Adipose tissue (tissue), 3 donors: ENCODE data around the gene PRKAG3. TPM values are rescaled to one million over a fixed set of nuclear protein-coding genes. Genes with fewer than 3 reads are reported as not detected.

Experiments
- H3K27ac ChIP-seq: one replicate; pipeline ENCODE4 v1.5.1; 2013; ENCODE audit warnings: low read depth, low read length
- WGBS, 3 donors: extraction: QIAGEN DNeasy Blood & Tissue Kit; methylation state at CpG; one replicate each; pipeline ENCODE4 v1.1.7; 2013; 5-methylcytosine and 5-hydroxymethylcytosine counted together
- polyA plus RNA-seq, 3 donors: library from polyadenylated mRNA; stranded (reverse); fragments of 200-250 nt; gene quantifications; one replicate each; pipeline ENCODE4 v1.2.3, GENCODE V29; 2013
- donor health status: healthy with polysubstance abuse.
- donor health status: Bipolar disorder and iron deficiency.
- donor health status: healthy.

PRKAG3 gene
- polyA plus RNA-seq, 3 donors, result 0.06 TPM; not detected in 2

GRCh38 chr2:218867900-218868299 lies 36.3 kb upstream of the PRKAG3 start:
- no peak overlapping the region for H3K27ac ChIP-seq
- WGBS, 3 donors, result 36 to 57% (median 39%) methylated on average over 6 of the region's 6 CpGs

DNA sequence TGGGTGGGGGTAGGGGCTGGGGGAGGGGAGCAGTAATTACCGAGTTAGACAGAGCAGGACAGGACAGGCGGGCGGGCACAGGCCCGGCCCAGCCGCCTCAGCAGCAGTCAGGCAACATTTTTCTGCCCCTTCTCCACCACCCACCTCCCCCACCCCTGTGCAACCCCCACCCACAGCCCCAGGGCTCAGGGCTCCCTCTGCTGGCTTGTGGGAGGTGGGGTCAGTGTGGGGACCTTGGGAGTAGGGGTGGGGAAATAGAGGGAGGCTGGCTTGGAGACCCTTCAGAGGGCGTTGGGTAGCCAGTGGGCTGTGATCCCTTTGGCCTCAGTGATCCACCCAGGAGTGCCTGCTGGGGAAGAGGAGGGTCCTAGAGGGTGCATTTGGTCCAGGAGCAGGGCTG lies 34.4 kb upstream of the PRKAG3 start:
- WGBS, 3 donors, result 71 to 74% (median 74%) methylated on average over 5 to 6 of the region's 6 CpGs
- H3K27ac ChIP-seq, result no peak overlapping the region

DNA sequence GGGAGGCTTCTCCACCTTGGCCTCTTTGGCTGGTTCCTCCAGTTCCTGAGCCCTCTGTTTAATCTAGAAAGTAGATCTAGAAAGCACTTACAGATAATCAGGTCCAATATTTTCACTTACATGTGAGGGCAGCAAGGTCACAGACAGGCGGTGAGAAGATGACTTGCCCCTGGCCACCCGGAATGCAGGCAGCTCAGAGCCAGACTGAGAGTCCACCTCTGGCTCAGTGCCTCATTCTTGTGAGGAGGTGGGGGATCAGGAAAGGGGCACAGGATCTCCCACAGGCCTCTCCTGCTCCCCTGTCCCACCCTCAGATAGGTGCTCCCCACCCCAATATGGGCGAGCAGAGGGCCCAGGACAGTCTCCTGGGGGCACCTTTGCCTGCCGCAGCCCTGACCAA lies 33.8 kb upstream of the PRKAG3 start:
- H3K27ac ChIP-seq, result no peak overlapping the region
- 70 to 85% (median 83%) methylated on average over 4 of the region's 4 CpGs for WGBS, 3 donors

GRCh38 chr2:218863021-218863520 lies 31.5 kb upstream of the PRKAG3 start:
- H3K27ac ChIP-seq, result no peak overlapping the region
- 70 to 79% (median 75%) methylated on average over 3 of the region's 3 CpGs for WGBS, 3 donors

GRCh38 chr2:218861645-218862318 lies 30.2 kb upstream of the PRKAG3 start:
- 57 to 77% (median 72%) methylated on average over 7 of the region's 7 CpGs for WGBS, 3 donors
- no peak overlapping the region for H3K27ac ChIP-seq

GRCh38 chr2:218860950-218861381 lies 29.4 kb upstream of the PRKAG3 start:
- H3K27ac ChIP-seq, result no peak overlapping the region
- WGBS, 3 donors, result 2 to 5% (median 3%) methylated on average over 21 of the region's 21 CpGs

DNA sequence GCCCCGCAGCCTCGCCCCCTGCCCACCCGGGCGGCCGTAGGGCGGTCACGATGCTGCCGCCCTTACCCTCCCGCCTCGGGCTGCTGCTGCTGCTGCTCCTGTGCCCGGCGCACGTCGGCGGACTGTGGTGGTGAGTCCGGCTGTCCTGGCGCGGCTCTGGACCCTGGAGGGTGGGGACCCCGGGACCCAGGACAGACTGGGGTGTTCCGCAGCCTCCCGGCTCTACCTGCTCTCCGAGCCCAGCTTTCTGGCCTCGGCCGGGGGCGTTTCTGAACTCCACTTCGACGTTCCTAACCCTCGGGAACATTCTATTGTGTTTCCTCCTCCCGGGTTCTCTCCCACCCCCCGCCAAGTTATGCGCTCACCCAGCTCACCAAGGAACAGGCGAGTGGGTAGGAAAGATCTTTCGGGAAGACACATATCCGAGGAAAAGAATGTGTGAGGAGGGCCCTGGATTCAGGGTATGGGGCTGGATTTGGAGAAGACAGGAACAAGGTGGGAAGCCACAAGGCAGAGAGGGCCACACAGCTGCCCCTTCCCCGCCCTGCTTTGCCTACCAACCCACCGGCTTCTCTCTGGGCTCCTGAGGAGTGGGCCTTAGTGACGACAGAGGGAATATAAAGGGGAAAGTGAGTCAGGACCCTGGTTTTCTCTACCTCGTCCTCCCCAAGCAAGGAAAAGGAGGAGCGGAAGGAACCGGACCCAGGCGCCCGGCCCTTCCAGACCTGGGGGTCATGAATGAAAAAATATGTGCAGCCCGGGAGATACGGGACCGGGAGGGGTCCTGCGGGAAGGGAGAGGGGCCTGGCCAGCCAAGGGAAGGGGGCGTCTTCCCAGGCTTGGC lies 28.6 kb upstream of the PRKAG3 start:
- H3K27ac ChIP-seq, result no peak overlapping the region
- WGBS, 3 donors, result 4 to 5% (median 4%) methylated on average over 42 to 47 of the region's 47 CpGs

GRCh38 chr2:218859556-218859987 lies 28.0 kb upstream of the PRKAG3 start, which contains the start of gene WNT6:
Gene WNT6, plus strand, starts transcription at chr2:218859805. Its CDS starts 233 bp downstream, at chr2:218860038.
- no peak within 1 kb of the TSS for H3K27ac ChIP-seq
- 0% methylated on average over 11 to 64 of the region's 64 CpGs for WGBS, 3 donors

DNA sequence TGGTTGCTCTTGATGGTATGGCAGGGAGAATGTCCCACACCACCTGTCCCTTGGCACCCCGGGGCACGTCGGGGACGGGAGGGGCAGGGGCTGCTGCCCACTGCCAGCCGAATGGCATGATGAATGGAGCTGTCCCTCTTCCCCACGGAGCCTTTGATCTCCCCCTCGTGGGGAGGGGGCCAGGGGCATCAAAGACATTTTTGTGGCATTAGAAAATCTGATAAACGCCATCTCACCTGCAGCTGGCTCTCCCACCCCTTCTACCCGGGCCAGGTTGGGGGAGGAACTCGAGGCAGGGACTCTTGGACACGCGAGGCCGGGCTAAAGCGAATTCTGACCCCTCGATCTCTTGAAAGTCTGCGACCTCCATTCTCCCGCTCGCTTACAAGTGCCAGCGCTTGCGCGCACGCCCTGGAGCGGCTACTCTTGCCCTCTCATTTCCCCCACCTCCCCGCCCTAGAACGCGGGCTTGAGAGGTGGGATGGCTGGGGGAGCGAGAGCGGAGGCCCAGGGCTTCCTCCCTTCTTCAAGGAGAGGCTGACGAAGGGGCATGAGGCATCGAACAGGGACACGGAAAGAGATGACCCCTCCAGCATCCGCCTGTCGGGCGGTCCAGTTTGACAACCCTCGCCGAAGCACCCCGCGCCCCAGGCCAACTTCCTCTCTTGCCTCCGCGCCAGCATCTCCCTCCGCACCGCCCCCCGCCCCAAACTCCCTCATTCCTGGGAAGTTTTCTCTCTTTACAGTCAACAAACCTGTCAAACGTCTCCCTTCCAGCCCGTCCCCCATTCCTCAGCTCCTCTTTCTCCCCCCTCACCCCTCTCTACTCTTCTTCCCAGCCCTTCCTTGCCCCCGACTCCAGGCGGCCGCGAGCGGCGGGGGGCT lies 27.3 kb upstream of the PRKAG3 start:
- WGBS, 3 donors, result 2 to 9% (median 8%) methylated on average over 48 to 51 of the region's 51 CpGs
- H3K27ac ChIP-seq, result no peak overlapping the region

DNA sequence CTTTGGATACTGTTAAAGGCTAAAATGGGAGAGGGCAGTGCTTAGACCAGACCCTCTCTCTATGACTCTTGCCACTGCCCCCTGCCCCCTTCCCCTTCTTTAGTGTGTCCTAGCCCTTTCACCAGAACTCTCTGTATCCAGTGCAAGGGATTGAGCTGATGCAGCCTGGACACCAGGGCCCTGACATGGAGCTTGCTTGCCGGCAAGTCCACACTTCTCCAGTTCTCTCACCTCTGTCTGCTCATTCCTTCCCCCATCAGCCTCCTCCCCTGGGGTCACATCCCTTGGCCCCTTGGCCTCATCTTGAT lies 26.5 kb upstream of the PRKAG3 start:
- WGBS, 3 donors, result 14 to 27% (median 21%) methylated on average over 1 of the region's 1 CpG
- H3K27ac ChIP-seq, result no peak overlapping the region

GRCh38 chr2:218857371-218858137 lies 26.0 kb upstream of the PRKAG3 start:
- 8 to 20% (median 17%) methylated on average over 10 of the region's 10 CpGs for WGBS, 3 donors
- no peak overlapping the region for H3K27ac ChIP-seq

DNA sequence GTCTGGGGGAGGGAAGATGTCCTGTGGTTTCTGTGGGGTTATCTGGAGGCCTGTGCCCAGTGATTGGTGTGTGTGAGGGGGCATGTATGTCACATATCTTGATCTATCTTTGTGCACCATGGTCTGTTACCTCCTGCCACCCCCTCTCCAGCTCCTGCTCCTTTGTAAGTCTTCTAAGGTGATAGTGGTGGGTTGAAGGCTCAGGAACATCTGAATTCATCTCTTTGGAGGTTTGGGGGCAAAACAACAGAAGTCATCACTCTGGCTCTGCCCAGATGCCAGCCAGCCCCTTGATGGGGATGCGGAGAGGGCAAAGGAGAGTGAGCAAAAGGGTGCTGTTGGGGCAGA lies 25.3 kb upstream of the PRKAG3 start:
- no peak overlapping the region for H3K27ac ChIP-seq
- 40 to 85% (median 71%) methylated on average over 1 of the region's 1 CpG for whole genome bisulfite sequencing, 3 donors

DNA sequence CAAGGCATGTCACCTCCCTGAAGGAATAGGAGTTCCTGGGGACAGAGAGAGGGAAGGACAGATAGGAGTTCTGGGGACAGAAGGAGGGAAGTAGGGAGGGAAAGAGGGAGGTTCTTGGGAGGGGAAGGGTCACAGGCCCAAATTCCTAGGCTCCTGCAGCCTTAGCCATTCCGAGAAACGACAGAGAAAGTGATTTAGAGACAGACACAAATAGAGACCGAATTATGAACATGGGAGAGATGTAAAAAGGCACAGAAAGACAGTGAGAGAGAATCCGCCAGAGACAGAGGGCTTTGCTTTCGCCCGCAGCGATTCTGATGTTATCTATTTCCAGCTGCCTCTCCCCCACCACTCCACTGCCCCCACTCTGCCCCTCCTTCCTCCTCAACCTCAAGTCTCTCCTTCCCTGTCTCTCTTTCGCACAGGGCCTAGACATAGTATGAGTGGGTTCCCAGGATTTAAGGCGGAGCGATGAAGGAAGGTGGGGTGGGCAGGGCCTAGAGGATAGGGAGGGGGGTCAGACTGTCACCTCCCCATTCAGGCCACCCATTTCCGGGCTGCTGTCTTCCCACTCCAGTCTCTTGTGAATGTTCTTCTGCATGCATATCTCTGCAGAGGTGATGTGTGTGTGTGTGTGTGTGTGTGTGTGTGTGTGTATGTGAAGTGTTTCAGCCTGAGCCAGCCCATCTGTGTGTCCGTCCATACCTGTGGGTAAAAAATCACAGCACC lies 24.7 kb upstream of the PRKAG3 start:
- H3K27ac ChIP-seq, result no peak overlapping the region
- WGBS, 3 donors, result 26 to 36% (median 26%) methylated on average over 12 of the region's 12 CpGs

DNA sequence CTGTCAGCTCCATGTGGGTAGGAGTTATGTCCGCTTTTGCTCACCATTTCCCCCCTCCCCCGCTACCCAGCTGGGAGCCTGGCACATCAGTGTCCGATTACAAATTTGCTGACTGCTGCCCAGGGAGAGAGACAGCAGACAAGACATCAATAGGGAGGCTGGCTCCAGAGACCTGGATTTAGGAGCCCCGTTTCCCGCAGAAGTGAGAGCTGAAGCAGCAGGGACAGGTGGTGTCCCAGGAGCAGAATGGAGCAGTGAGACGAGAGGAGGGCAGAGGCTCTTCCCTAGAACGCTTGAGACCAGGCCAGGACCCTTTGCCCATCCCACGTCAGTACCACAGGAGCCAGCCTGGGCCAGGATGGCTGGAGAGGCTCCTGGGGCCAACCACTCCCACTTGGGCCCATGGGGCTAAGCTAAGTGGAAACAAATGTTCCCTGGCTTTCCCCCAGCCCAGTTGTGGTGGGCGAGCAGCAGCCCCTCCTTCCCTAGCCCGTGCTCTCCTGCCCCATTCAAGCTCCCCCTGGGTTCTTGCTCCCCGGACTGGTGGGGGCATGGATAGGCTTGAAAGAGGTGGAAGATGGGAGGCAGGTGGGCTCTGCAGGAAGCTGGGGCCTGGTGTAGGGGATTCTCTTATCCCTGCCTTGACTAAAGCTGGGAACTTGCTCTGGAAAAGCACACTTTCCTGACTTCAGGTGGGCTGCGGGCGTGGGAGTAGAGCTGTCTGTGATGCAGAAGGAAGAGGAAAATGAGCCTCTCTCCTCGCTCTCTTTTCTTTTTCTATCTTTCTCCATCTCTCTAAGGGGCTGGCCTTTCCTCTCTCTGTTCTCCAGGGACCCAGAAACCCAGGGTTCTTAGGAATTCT lies 23.9 kb upstream of the PRKAG3 start:
- H3K27ac ChIP-seq, result no peak overlapping the region
- WGBS, 3 donors, result 33 to 49% (median 49%) methylated on average over 14 of the region's 14 CpGs

DNA sequence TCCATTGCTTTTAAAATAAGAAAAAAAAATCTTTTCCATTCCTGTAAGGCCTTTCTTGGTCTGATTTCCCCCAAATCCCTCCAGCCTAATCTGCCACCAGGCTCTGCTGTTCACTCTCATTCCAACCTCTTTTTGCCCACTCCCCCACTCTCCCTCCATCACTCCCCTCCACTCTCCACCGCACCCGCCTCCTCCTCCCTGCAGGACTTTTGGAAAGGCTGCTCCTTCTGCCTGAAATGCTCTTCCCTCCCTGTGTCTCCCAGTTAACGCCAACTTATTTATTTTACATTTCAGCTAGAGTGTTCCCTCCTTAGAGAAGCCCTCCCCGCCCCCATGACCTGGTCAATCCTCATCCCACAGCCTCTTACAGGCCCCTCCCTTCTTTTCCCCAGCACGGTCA lies 23.3 kb upstream of the PRKAG3 start:
- 28 to 51% (median 50%) methylated on average over 5 of the region's 5 CpGs for WGBS, 3 donors
- H3K27ac ChIP-seq, result no peak overlapping the region

- 27 to 42% (median 32%) methylated on average over 5 of the region's 5 CpGs for WGBS, 3 donors
- H3K27ac ChIP-seq, result no peak overlapping the region
Observed at GRCh38 chr2:218853766-218854165, 22.2 kb upstream of the PRKAG3 start.
